Mesodermal cell (in vitro differentiated cells): Measurements from ENCODE around the gene GALR2.
"Not testable (repeated sequence)": the region's sequence is repeated elsewhere in the genome, so short reads cannot be mapped to it uniquely, and the experiment has no call there.

ENCODE experiments used
- H3K27ac ChIP-seq: 2 replicates; pipeline ENCODE4 v1.7.0; 2013; ENCODE audit warnings: mild to moderate bottlenecking, low read depth, low read length, moderate library complexity; ENCODE audit not compliant: severe bottlenecking
- H3K36me3 ChIP-seq: 2 replicates; pipeline ENCODE4 v1.7.1; 2013; ENCODE audit warnings: mild to moderate bottlenecking, low read length, moderate library complexity; ENCODE audit not compliant: control insufficient read depth, insufficient read depth
- H3K4me1 ChIP-seq: one replicate; pipeline ENCODE4 v1.7.1; 2013; ENCODE audit warnings: mild to moderate bottlenecking, low read length; ENCODE audit not compliant: insufficient read depth, control insufficient read depth, poor library complexity, severe bottlenecking
- H3K4me3 ChIP-seq: 2 replicates; pipeline ENCODE4 v1.7.0; 2013; ENCODE audit warnings: low read length, control low read depth, mild to moderate bottlenecking; ENCODE audit not compliant: insufficient read depth, poor library complexity, severe bottlenecking; ENCODE audit errors: extremely low read depth
- H3K9me3 ChIP-seq: 2 replicates; pipeline ENCODE4 v1.7.1; 2013; ENCODE audit warnings: mild to moderate bottlenecking, low read length, moderate library complexity; ENCODE audit not compliant: control insufficient read depth
- WGBS, 2 experiments: methylation state at CpG; one replicate each; pipeline ENCODE4 v1.1.5; 2013; ENCODE audit warnings: missing lambda C conversion rate in 2 of 2; ENCODE audit not compliant: insufficient coverage in 2 of 2; 5-methylcytosine and 5-hydroxymethylcytosine counted together

The GALR2 gene

DNA sequence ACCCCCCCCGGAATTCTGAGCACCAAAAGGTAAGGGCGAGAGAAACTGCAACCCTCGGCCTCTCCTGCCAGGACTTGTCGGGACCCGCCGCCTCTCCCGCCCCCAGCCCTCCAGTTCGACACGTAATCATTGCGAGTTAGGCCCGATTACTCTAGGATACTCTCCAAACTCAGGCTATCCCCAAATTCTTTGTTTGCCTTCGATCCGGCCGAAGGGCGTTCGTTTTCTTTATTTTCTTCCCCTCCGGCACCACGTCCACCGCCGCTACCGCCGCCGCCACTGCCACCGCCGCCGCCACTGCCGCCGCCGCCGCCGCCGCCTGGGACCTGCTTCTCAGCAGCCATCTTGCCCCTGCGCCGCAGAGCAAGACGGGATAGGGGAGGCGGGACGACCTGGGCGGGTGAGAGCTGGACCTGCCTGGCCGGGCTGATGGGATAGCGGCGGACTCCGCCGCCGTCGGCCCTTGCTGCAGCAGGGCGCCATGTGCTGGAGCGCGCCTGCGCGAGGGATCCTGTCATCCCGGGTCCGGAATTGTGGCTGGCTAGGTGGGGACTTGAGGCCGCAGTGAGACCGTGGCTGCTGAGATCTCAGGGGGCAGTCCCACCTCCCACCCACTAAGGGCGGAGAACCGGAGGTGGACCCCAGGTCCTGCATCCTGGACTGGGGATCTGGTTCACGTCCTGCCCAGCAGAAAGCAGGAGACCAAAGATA, 2.3 kb upstream of the GALR2 start, which contains the start of gene SRP68:
SRP68 (minus strand) TSS at position 370 of the 711 bp plus-strand sequence; CDS start at position 344, 26 bp downstream.
- Histone ChIP-seq H3K9me3 (no peaks in the 10 kb centered on the region), H3K4me1 (peaks cover 11% of the 10 kb centered on the region), H3K36me3 (peaks cover 20% of the 10 kb centered on the region), H3K27ac (peak within 1 kb of the TSS; percentile 36), H3K4me3 (peak within 1 kb of the TSS; percentile 81)
- 1% methylated on average over 46 to 49 of the region's 57 CpGs for WGBS, 2 experiments

DNA sequence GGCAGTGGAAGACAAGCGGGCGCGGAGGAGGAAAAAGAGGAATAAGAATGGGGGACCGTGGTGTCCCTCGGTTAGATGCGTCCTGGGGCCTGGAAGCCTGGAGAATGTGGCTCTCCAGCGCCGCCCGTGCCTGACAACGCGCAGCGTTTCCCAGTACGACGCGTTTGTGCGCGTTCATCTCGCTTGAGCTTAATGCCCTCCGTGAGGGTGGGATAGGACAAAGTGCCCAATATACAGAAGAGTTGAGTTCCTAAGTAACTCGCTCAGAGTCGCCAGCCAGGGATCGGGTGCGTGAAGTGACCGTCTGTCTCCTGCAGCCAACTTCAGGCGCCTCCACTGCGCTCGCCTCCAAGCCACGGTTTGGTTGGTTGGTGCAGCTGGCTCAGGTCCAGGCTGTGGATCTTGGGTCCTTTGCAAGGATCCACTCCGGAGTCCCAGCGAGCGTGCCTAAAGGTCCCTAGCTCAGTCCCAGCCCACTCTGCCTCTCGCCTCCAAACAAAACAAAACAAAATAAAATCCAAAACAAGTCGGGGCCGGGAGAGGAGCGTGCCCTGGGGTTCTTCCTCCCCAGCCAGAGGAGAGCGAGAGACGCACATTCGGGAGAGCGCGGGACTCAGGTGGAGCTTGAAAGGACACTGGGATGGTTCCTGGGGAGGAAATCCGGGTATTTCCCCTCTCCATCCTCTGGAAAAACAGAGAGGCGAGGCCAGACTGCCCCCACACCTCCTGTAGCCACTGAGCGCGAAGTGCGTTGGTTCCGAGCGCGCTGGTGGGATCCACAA, 974 bp downstream of the GALR2 start:
- H3K4me3 ChIP-seq: no peak overlapping the region
- WGBS, 2 experiments: 2 to 3% methylated on average over 34 to 38 of the region's 48 CpGs
- H3K27ac ChIP-seq: no peak overlapping the region
- peaks cover 17% of the 10 kb centered on the region for H3K4me1 ChIP-seq
- H3K36me3 ChIP-seq: no peaks in the 10 kb centered on the region
- H3K9me3 ChIP-seq: no peaks in the 10 kb centered on the region

GRCh38 chr17:76076146-76076764, 1.7 kb downstream of the GALR2 start:
- WGBS, 2 experiments: 5 to 7% methylated on average over 40 to 41 of the region's 41 CpGs
- Histone ChIP-seq H3K36me3 (no peaks in the 10 kb centered on the region), H3K4me1 (peaks cover 18% of the 10 kb centered on the region), H3K4me3 (no peak overlapping the region), H3K9me3 (no peaks in the 10 kb centered on the region), H3K27ac (no peak overlapping the region)

GRCh38 chr17:76076765-76077583, 2.4 kb downstream of the GALR2 start:
- peaks cover 18% of the 10 kb centered on the region for H3K4me1 ChIP-seq
- H3K4me3 ChIP-seq: no peak overlapping the region
- H3K27ac ChIP-seq: no peak overlapping the region
- H3K9me3 ChIP-seq: no peaks in the 10 kb centered on the region
- H3K36me3 ChIP-seq: no peaks in the 10 kb centered on the region
- 9 to 11% methylated on average over 67 to 72 of the region's 82 CpGs for WGBS, 2 experiments

DNA sequence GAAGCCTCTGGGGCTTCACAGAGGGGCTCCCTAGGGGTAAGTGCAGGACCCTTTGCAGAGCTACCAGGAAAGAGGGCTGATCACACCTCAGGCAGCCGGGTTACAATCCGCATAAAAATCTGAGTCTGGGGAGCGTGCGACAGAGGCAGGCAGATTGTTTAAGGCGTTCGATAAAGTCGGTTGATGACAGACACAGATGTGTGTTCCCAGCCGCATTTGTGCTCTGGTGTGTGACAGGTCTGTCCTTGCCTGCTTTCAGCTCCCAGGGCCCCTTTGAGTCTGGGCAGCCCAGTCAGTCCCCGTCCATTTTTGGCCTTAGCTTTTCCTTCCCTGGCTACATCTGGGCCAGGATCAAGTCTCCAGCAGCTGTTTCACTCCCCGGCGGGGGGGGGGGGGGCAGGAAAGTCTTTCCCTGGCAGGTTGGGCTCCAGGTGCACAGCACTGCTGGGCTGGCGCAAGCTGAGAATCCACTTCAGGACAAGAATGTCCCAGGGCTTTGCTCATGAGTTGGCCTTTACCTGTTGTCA, 3.1 kb downstream of the GALR2 start:
- no peak overlapping the region for H3K27ac ChIP-seq
- peaks cover 18% of the 10 kb centered on the region for H3K4me1 ChIP-seq
- H3K4me3 ChIP-seq: no peak overlapping the region
- 45 to 49% methylated on average over 5 to 9 of the region's 12 CpGs for WGBS, 2 experiments
- H3K9me3 ChIP-seq: no peaks in the 10 kb centered on the region
- H3K36me3 ChIP-seq: peaks cover 2% of the 10 kb centered on the region

DNA sequence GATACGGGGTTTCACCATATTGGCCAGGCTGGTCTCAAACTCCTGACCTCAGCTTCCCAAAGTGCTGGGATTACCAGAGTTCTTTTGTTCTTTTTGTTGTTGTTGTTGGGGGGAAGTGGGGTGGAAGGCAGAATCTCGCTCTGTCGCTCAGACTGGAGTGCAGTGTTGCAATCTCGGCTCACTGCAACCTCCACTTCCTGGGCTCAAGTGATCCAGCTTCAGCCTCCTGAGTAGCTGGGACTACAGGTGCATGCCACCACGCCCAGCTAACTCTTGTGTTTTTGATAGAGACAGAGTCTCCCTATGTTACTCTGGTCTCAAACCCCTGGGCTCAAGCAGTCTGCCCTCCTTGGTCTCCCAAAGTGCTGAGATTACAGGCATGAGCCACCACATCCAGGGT, 3.8 kb downstream of the GALR2 start:
- 90 to 95% methylated on average over 5 of the region's 5 CpGs for WGBS, 2 experiments
- H3K4me3 ChIP-seq, H3K27ac ChIP-seq, H3K9me3 ChIP-seq, H3K36me3 ChIP-seq: not testable (repeated sequence)
- peaks cover 18% of the 10 kb centered on the region for H3K4me1 ChIP-seq

DNA sequence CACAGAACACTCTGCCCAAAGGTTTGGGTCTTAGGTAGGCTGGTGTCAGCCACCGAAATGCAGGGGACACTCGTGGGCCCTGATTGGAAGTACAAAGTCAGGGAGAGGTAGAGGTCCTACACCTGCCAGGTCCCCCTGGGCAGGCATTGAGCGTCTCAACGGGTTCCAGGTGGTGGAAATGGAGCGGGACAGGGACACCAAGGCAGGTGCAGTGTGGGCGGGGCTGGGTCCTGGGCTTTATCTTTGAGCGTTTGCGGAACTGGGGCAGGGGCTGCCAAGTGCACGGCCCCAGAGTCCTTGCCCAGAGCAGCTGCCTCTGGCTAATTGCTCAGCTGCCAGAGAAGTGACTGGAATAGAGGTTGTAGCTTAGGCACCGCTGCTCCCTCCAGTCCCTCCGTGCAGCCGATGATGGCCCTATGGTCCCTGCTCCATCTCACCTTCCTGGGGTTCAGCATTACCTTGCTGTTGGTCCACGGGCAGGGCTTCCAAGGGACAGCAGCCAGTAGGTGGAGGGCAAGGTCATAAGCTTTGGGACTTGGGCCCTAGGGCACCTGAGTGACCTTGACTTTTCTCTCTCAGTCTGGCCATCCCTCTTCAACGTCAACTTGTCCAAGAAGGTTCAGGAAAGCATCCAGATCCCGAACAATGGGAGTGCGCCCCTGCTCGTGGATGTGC, 4.4 kb downstream of the GALR2 start, which contains the start of gene ZACN:
ZACN (plus strand) TSS at position 323 of the 675 bp plus-strand sequence; CDS start at position 406, 83 bp downstream.
- H3K4me3 ChIP-seq: no peak within 1 kb of the TSS
- no peak within 1 kb of the TSS for H3K27ac ChIP-seq
- H3K9me3 ChIP-seq: no peaks in the 10 kb centered on the region
- H3K36me3 ChIP-seq: peaks cover 15% of the 10 kb centered on the region
- peaks cover 18% of the 10 kb centered on the region for H3K4me1 ChIP-seq
- 81 to 85% methylated on average over 16 of the region's 17 CpGs for WGBS, 2 experiments

GRCh38 chr17:76079535-76079955, 5.0 kb downstream of the GALR2 start:
- Histone ChIP-seq H3K36me3 (peaks cover 21% of the 10 kb centered on the region), H3K4me3 (no peak overlapping the region), H3K4me1 (peaks cover 18% of the 10 kb centered on the region), H3K27ac (no peak overlapping the region), H3K9me3 (no peaks in the 10 kb centered on the region)
- whole genome bisulfite sequencing, 2 experiments: 44 to 58% methylated on average over 2 to 6 of the region's 9 CpGs

GRCh38 chr17:76079956-76080767, 5.6 kb downstream of the GALR2 start:
- H3K9me3 ChIP-seq: no peaks in the 10 kb centered on the region
- H3K4me3 ChIP-seq: no peak overlapping the region
- H3K27ac ChIP-seq: no peak overlapping the region
- 11 to 20% methylated on average over 8 to 18 of the region's 23 CpGs for WGBS, 2 experiments
- H3K4me1 ChIP-seq: peaks cover 18% of the 10 kb centered on the region
- H3K36me3 ChIP-seq: peaks cover 27% of the 10 kb centered on the region
